ENCODE results near the gene RBMS3. TPM values are rescaled to one million over a fixed set of nuclear protein-coding genes. Genes with fewer than 3 reads are reported as not detected.

Gene RBMS3
- total and polyA plus RNA-seq, 5 donors from 2014 or later = 5.2 to 18.8 (median 8.5) TPM

DNA sequence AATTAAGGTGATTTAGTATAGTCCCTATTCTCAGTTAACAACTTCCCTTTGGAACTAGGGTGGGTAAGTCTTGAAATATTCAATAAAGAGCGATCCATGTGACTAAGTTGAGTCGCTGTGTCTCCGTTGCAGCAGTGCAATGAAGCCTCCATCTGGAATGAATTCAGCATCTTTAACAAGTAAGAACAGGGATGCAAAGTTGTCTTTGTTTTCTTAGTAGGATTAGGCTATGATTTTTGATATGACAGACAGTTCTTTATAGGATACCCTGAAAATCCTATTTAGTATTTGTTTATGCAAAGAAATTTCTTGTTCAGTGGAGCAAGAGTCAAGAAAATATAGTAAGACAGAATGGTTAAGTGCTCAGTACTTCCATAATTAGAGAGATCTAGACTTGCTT is 52.7 kb downstream of the RBMS3 start:
- Mint-ChIP-seq H3K27ac (no peak overlapping the region), H3K4me1 (peaks cover 0 to 22% (median 8%) of the 10 kb centered on the region in 4 donors), H3K36me3 (no peaks in the 10 kb centered on the region), H3K4me3 (no peak overlapping the region), H3K9me3 (peaks cover 0 to 2% (median 0%) of the 10 kb centered on the region in 7 donors), H3K27me3 (no peaks in the 10 kb centered on the region)
- Histone ChIP-seq H3K27ac (ENCODE audit: insufficient read depth, low read length, poor library complexity, severe bottlenecking) (no peak overlapping the region), H3K4me3 (ENCODE audit: low read depth, low read length) (no peak overlapping the region), H3K27me3 (ENCODE audit: control insufficient read depth, insufficient read depth, low read length) (no peaks in the 10 kb centered on the region), H3K9me3 (ENCODE audit: control insufficient read depth in 2 of 2, low read length in 2 of 2) (no peaks in the 10 kb centered on the region), H3K4me1 (ENCODE audit: control insufficient read depth, insufficient read depth, low read length, poor library complexity, severe bottlenecking) (no peaks in the 10 kb centered on the region), H3K36me3 (ENCODE audit: control insufficient read depth, insufficient read depth, low read length) (no peaks in the 10 kb centered on the region)
- DNase-seq = no peak
- no peak for ATAC-seq (ENCODE audit: low read depth in 2 of 2)

DNA sequence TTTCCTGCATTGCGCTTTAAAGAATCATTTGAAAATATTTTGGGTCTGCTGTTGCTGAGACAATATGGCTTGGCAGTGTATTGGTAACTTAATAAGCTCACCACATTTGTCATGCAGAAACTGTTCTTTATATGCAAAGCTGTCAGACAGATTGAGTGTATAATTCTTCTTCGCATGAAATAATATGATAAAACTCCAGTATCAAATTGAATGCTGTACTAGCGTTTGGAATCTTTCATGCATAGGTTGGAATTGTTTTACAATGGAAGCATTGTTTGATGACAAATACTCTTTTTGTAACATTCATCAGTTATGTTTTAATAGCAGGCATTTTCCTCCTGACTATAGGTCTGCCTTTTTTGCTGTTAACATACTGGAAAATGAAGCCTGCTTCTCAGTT is 53.8 kb downstream of the RBMS3 start:
- Mint-ChIP-seq H3K4me1 (peaks cover 0 to 23% (median 8%) of the 10 kb centered on the region in 4 donors), H3K4me3 (no peak overlapping the region), H3K27ac (no peak overlapping the region), H3K27me3 (no peaks in the 10 kb centered on the region), H3K36me3 (no peaks in the 10 kb centered on the region), H3K9me3 (peaks cover 0 to 2% (median 0%) of the 10 kb centered on the region in 7 donors)
- Histone ChIP-seq H3K4me1 (ENCODE audit: control insufficient read depth, insufficient read depth, low read length, poor library complexity, severe bottlenecking) (no peaks in the 10 kb centered on the region), H3K9me3 (ENCODE audit: control insufficient read depth in 2 of 2, low read length in 2 of 2) (no peaks in the 10 kb centered on the region), H3K4me3 (ENCODE audit: low read depth, low read length) (no peak overlapping the region), H3K36me3 (ENCODE audit: control insufficient read depth, insufficient read depth, low read length) (no peaks in the 10 kb centered on the region), H3K27ac (ENCODE audit: insufficient read depth, low read length, poor library complexity, severe bottlenecking) (no peak overlapping the region), H3K27me3 (ENCODE audit: control insufficient read depth, insufficient read depth, low read length) (no peaks in the 10 kb centered on the region)
- ATAC-seq (ENCODE audit: low read depth in 2 of 2) (no peak), DNase-seq (no peak)

DNA sequence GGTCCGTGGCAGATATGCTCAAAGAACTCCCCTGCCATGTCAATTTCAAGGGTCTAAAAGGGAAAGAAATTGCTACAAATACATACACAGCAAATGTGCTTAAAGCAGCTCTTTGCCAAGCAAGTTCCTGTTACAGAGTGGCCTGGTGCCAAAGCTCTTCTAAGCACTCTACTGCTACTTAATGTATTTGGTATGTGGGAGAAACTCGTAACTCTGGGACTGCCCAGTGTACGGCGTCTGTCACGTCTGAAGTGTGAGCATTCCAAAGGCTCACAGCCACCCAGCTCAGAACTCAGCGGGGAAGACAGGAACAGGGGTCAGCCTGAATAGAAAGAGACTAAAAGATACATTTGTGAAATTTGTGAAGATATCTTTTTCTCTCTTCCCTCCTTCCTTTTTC is 54.6 kb downstream of the RBMS3 start:
- Mint-ChIP-seq H3K36me3 (no peaks in the 10 kb centered on the region), H3K4me1 (peaks cover 0 to 23% (median 8%) of the 10 kb centered on the region in 4 donors), H3K4me3 (no peak overlapping the region), H3K9me3 (peaks cover 0 to 2% (median 0%) of the 10 kb centered on the region in 7 donors), H3K27me3 (no peaks in the 10 kb centered on the region), H3K27ac (no peak overlapping the region)
- H3K4me1 ChIP-seq (ENCODE audit: control insufficient read depth, insufficient read depth, low read length, poor library complexity, severe bottlenecking) = no peaks in the 10 kb centered on the region
- H3K4me3 ChIP-seq (ENCODE audit: low read depth, low read length) = no peak overlapping the region
- H3K9me3 ChIP-seq (ENCODE audit: control insufficient read depth in 2 of 2, low read length in 2 of 2) = no peaks in the 10 kb centered on the region
- ATAC-seq (ENCODE audit: low read depth in 2 of 2) (no peak), DNase-seq (no peak)
- H3K27ac ChIP-seq (ENCODE audit: insufficient read depth, low read length, poor library complexity, severe bottlenecking) = no peak overlapping the region
- H3K27me3 ChIP-seq (ENCODE audit: control insufficient read depth, insufficient read depth, low read length) = no peaks in the 10 kb centered on the region
- H3K36me3 ChIP-seq (ENCODE audit: control insufficient read depth, insufficient read depth, low read length) = no peaks in the 10 kb centered on the region

DNA sequence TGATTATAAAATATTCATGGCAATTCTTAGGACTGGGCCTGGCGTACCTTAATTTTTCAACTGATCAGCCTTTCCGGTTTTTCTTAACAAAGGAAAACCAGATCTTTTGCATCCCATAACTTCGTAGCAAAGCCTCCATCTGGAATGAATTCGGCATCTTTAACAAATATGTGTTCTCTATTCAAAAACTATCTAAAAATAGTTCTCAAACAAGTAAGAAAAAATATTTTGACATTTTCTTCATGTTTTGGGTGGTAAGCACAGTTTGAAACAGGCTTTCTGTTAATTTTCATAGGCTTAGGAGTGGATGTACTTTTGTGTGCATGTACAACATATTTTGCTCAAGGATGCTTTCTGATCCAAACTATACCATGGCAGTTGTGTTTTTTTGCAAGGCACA is 55.1 kb downstream of the RBMS3 start:
- Histone ChIP-seq H3K27ac (ENCODE audit: insufficient read depth, low read length, poor library complexity, severe bottlenecking) (no peak overlapping the region), H3K4me3 (ENCODE audit: low read depth, low read length) (no peak overlapping the region), H3K9me3 (ENCODE audit: control insufficient read depth in 2 of 2, low read length in 2 of 2) (no peaks in the 10 kb centered on the region), H3K36me3 (ENCODE audit: control insufficient read depth, insufficient read depth, low read length) (no peaks in the 10 kb centered on the region), H3K4me1 (ENCODE audit: control insufficient read depth, insufficient read depth, low read length, poor library complexity, severe bottlenecking) (no peaks in the 10 kb centered on the region), H3K27me3 (ENCODE audit: control insufficient read depth, insufficient read depth, low read length) (no peaks in the 10 kb centered on the region)
- Mint-ChIP-seq H3K27ac (no peak overlapping the region), H3K9me3 (peaks cover 0 to 2% (median 0%) of the 10 kb centered on the region in 7 donors), H3K27me3 (no peaks in the 10 kb centered on the region), H3K4me3 (no peak overlapping the region), H3K36me3 (no peaks in the 10 kb centered on the region), H3K4me1 (peaks cover 0 to 20% (median 8%) of the 10 kb centered on the region in 4 donors)
- ATAC-seq (ENCODE audit: low read depth in 2 of 2) = no peak
- no peak for DNase-seq

DNA sequence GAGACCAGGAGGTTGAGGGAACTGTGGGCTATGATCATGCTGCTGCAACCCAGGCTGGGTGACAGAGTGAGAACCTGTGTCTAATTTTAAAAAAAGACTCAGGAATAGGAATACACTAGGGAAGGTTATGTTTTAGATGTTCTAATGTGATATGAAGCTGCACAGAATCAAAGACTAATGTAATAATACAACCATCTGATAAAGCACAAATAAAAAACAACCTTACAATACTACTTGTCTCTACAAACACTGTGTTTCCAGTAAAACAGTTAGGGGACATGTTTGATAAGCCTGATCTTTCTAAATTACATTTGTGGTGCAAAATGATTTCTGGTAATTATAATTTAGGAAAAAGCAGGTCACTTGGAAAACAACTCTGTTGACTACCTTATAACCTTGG is 56.7 kb downstream of the RBMS3 start:
- H3K4me1 Mint-ChIP-seq = peaks cover 0 to 13% (median 3%) of the 10 kb centered on the region in 4 donors
- Histone ChIP-seq H3K36me3 (ENCODE audit: control insufficient read depth, insufficient read depth, low read length) (no peaks in the 10 kb centered on the region), H3K4me3 (ENCODE audit: low read depth, low read length) (no peak overlapping the region), H3K4me1 (ENCODE audit: control insufficient read depth, insufficient read depth, low read length, poor library complexity, severe bottlenecking) (no peaks in the 10 kb centered on the region), H3K27me3 (ENCODE audit: control insufficient read depth, insufficient read depth, low read length) (no peaks in the 10 kb centered on the region), H3K9me3 (ENCODE audit: control insufficient read depth in 2 of 2, low read length in 2 of 2) (no peaks in the 10 kb centered on the region), H3K27ac (ENCODE audit: insufficient read depth, low read length, poor library complexity, severe bottlenecking) (no peak overlapping the region)
- DNase-seq (no peak), ATAC-seq (ENCODE audit: low read depth in 2 of 2) (no peak)
- H3K27ac Mint-ChIP-seq = no peak overlapping the region
- no peak overlapping the region for H3K4me3 Mint-ChIP-seq
- H3K36me3 Mint-ChIP-seq = no peaks in the 10 kb centered on the region
- peaks cover 0 to 2% (median 0%) of the 10 kb centered on the region in 7 donors for H3K9me3 Mint-ChIP-seq
- no peaks in the 10 kb centered on the region for H3K27me3 Mint-ChIP-seq

DNA sequence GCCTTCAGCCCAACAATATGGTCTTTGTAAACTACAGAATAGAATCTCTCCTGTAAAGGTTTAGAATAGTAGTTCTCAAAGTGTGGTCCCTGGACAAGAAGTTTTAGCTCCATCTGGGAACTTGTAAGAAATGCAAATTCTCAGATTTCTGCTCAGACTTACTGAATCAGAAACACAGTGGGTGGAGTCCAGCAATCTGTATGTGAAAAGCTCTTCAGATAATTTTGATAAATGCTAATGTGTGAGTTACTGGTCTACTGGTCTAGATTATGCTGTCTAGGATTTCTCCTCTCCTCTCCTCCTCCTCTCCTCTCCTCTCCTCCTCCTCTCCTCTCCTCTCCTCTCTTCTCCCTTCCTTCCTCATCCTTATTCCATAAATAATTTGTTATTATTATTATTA is 57.5 kb downstream of the RBMS3 start:
- H3K4me1 Mint-ChIP-seq = peaks cover 0 to 13% (median 3%) of the 10 kb centered on the region in 4 donors
- Histone ChIP-seq H3K27ac (ENCODE audit: insufficient read depth, low read length, poor library complexity, severe bottlenecking) (no peak overlapping the region), H3K4me3 (ENCODE audit: low read depth, low read length) (no peak overlapping the region), H3K36me3 (ENCODE audit: control insufficient read depth, insufficient read depth, low read length) (no peaks in the 10 kb centered on the region), H3K9me3 (ENCODE audit: control insufficient read depth in 2 of 2, low read length in 2 of 2) (no peaks in the 10 kb centered on the region), H3K27me3 (ENCODE audit: control insufficient read depth, insufficient read depth, low read length) (no peaks in the 10 kb centered on the region), H3K4me1 (ENCODE audit: control insufficient read depth, insufficient read depth, low read length, poor library complexity, severe bottlenecking) (no peaks in the 10 kb centered on the region)
- H3K36me3 Mint-ChIP-seq = no peaks in the 10 kb centered on the region
- H3K4me3 Mint-ChIP-seq = no peak overlapping the region
- ATAC-seq (ENCODE audit: low read depth in 2 of 2) = no peak
- no peak for DNase-seq
- H3K9me3 Mint-ChIP-seq = peaks cover 0 to 2% (median 0%) of the 10 kb centered on the region in 7 donors
- no peak overlapping the region for H3K27ac Mint-ChIP-seq
- H3K27me3 Mint-ChIP-seq = no peaks in the 10 kb centered on the region

DNA sequence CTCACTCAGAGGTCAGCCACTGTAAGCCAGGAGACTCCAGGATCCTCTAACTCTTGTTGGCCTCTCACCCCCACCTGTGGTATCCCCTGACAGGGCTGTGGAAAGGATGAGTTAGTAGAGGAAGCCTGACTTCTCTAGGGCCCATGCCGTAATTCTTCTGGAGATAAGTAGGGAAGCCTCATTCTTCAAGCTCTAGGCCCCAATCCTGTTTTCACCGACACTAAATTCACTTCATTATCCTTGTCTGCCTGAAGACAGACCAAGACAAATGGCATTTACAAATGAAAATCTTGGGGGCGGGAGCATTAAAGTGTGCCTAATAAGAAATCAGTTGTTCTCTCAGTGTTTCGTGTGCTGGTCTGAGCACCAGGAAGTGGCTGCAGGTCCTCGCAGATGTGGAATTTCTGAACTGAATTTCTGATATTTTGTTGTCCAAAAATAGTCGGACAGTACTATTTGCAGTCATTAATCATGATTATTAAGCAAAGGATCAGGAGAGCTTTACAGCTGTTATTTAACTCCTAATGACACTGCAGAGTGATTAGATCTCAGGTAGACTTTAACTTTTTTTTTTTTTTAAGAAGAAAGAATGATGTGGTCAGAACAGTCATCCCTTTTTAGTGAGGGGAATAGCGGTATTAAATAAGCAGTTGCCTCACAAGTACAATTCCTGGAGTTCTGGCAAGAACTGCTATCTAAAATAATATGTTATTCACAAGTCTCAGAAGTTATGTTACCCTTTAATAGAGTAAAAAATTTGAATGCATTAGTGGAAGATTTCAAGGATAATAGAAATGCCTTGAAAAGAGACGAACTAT is 58.4 kb downstream of the RBMS3 start:
- Mint-ChIP-seq H3K27me3 (no peaks in the 10 kb centered on the region), H3K4me1 (peaks cover 0 to 13% (median 1%) of the 10 kb centered on the region in 4 donors), H3K36me3 (no peaks in the 10 kb centered on the region), H3K9me3 (peaks cover 0 to 2% (median 0%) of the 10 kb centered on the region in 7 donors), H3K27ac (no peak overlapping the region), H3K4me3 (no peak overlapping the region)
- H3K27me3 ChIP-seq (ENCODE audit: control insufficient read depth, insufficient read depth, low read length) = no peaks in the 10 kb centered on the region
- no peaks in the 10 kb centered on the region for H3K36me3 ChIP-seq (ENCODE audit: control insufficient read depth, insufficient read depth, low read length)
- no peak overlapping the region for H3K4me3 ChIP-seq (ENCODE audit: low read depth, low read length)
- no peaks in the 10 kb centered on the region for H3K4me1 ChIP-seq (ENCODE audit: control insufficient read depth, insufficient read depth, low read length, poor library complexity, severe bottlenecking)
- no peak overlapping the region for H3K27ac ChIP-seq (ENCODE audit: insufficient read depth, low read length, poor library complexity, severe bottlenecking)
- ATAC-seq (ENCODE audit: low read depth in 2 of 2) = no peak
- no peaks in the 10 kb centered on the region for H3K9me3 ChIP-seq (ENCODE audit: control insufficient read depth in 2 of 2, low read length in 2 of 2)
- DNase-seq = no peak

DNA sequence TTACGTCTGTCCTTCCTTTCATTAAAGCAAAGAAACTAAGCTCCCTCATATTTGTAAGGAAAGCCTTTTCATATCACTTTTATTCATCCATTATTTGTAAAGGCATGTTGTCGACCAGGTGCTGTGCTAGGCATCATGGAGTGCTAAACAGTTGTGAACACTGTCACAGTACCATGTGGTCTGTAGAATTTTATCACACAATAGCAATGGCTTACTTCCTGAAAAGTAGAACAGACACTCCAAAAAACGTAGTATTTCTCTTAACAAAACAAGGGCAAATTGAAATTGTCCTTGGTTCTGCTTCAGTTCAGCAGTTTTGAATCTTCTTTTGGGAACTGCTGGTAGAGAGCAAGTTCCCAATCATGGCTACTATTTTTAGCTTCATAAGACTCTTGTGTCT is 63.3 kb downstream of the RBMS3 start:
- DNase-seq = no peak
- Mint-ChIP-seq H3K4me3 (no peak overlapping the region), H3K36me3 (no peaks in the 10 kb centered on the region), H3K27ac (no peak overlapping the region), H3K9me3 (peaks cover 0 to 2% (median 0%) of the 10 kb centered on the region in 7 donors), H3K4me1 (peaks cover 0 to 14% (median 7%) of the 10 kb centered on the region in 4 donors), H3K27me3 (no peaks in the 10 kb centered on the region)
- no peak for ATAC-seq (ENCODE audit: low read depth in 2 of 2)
- Histone ChIP-seq H3K27me3 (ENCODE audit: control insufficient read depth, insufficient read depth, low read length) (no peaks in the 10 kb centered on the region), H3K36me3 (ENCODE audit: control insufficient read depth, insufficient read depth, low read length) (no peaks in the 10 kb centered on the region), H3K27ac (ENCODE audit: insufficient read depth, low read length, poor library complexity, severe bottlenecking) (no peak overlapping the region), H3K4me1 (ENCODE audit: control insufficient read depth, insufficient read depth, low read length, poor library complexity, severe bottlenecking) (no peaks in the 10 kb centered on the region), H3K4me3 (ENCODE audit: low read depth, low read length) (no peak overlapping the region), H3K9me3 (ENCODE audit: control insufficient read depth in 2 of 2, low read length in 2 of 2) (no peaks in the 10 kb centered on the region)

Data from CD4-positive, CD25-positive, alpha-beta regulatory T cell (primary cell).